C4-2B (cell line): ENCODE data around the gene CENPQ.

Experiments
- ZFX ChIP-seq: fragments of 450-650 bp; IDR thresholded peaks from 2 replicates; pipeline ENCODE4 v1.6.1; 2017
- TF ChIP-seq, protein P1 (sequence below): fragments of 450-650 bp; conservative IDR thresholded peaks from 2 replicates; pipeline ENCODE4 v1.5.1; 2017; ENCODE audit warnings: mild to moderate bottlenecking

DNA sequence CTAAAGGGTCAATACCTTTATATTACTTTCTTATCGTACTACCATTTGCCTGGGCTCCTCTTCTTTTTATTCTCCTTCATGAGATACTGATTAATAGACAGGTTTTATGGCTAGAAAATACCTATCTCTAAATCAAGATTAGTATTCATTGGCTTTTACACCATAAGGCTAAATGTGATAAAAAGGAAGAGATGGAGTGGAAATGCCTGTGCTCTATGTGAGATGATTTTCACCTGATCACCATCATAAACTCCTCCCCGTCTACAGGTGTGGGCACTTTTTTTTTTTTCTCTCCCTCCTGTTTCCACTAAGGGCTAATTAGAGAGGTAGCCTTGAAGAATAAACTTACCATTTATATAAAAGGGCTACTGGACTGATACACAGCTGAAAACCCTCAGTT is 36.5 kb downstream of the CENPQ start, which contains the start of gene GLYATL3:
- TF ChIP-seq, protein P1, sequence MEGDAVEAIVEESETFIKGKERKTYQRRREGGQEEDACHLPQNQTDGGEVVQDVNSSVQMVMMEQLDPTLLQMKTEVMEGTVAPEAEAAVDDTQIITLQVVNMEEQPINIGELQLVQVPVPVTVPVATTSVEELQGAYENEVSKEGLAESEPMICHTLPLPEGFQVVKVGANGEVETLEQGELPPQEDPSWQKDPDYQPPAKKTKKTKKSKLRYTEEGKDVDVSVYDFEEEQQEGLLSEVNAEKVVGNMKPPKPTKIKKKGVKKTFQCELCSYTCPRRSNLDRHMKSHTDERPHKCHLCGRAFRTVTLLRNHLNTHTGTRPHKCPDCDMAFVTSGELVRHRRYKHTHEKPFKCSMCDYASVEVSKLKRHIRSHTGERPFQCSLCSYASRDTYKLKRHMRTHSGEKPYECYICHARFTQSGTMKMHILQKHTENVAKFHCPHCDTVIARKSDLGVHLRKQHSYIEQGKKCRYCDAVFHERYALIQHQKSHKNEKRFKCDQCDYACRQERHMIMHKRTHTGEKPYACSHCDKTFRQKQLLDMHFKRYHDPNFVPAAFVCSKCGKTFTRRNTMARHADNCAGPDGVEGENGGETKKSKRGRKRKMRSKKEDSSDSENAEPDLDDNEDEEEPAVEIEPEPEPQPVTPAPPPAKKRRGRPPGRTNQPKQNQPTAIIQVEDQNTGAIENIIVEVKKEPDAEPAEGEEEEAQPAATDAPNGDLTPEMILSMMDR: no peak
- TF ChIP-seq ZFX: no peak
